GM10847 (cell line): ENCODE measurements around the gene DPP3.

Experiments used
- POLR2A ChIP-seq: IDR thresholded peaks from 2 replicates; pipeline ENCODE4 v1.6.1; 2011; ENCODE audit not compliant: insufficient read length; ENCODE audit errors: extremely low read depth

DPP3 gene

GRCh38 chr11:66497206-66497605 lies 17.0 kb downstream of the DPP3 start:
- no peak for TF ChIP-seq POLR2A

DNA sequence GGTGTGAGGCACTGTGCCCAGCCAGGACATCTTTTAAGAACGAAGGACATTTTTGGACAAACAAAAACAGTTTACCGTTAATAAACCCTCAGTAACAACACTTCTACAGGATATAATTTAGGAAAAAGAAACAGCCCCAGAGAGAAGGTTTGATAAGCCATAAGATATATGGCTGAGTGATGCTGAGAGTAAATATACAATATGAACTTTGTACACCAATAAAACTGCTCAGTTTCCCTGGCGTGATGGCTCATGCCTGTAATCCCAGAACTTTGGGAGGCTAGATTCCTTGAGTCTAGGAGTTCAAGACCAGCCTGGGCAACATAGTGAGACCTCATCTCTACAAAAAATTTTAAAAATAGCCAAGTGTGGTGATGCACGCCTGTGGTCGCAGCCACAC lies 18.3 kb downstream of the DPP3 start:
- no peak for TF ChIP-seq POLR2A

- no peak for TF ChIP-seq POLR2A
These were observed 25.1 kb downstream of the DPP3 start for GRCh38 chr11:66505276-66505816.

DNA sequence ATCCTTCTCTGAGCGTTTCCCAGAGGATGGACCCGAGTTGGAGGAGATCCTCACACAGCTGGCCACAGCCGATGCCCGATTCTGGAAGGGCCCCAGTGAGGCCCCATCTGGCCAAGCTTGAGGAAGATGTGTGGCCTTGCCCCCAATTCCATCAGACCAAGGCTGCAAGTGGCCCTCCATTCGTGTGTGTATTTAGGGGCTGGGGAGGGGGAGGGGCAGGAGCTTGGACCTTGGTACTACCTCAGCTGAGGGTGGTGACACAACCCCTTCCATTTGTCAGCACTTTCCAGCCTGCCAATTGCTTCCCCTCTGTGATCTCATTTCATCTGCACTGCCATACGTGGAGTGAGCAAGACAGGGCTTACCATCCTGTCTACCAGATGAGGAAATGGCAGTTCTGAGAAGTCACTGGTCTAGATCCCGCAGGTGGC lies 28.9 kb downstream of the DPP3 start:
- TF ChIP-seq POLR2A, result no peak

DNA sequence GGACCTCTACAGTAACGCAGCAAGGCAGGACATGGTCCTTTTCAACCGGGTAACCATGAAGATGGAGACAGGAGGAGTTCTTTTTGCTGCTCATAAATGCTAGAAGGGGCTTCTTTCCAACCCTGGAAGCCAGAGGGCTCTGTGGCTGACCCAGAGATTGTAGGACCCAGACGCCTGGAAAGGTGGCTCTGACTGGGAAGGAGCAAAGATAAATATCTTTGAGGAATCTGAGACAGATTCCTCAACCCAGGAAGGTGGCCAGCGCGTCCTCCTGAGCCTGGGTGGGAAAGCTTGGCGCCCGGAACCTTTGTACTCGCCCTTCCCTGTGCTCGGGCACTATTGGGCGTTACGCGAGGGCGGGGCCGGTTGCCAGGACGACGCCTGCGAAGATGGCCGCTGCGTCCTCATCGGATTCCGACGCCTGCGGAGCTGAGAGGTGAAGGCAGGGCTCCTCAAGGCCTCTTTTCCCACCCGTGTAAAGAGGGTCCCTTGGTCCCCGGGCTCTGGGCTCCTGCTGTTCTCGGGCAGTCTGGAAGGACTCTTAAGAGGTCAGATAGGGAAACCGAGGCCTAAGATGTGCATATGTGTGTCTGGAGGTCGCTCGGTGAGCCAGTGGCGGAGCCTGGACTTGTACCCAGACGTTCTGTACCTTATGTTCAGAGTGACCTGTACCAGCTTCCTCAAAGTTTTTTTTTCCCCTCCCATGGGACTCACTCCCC lies 30.2 kb downstream of the DPP3 start, which contains the start of gene BBS1:
Gene BBS1, plus strand, starts transcription at position 365 of the 719 bp plus-strand sequence. Its CDS starts 25 bp downstream, at position 390.
- peak; percentile 34 for TF ChIP-seq POLR2A

DNA sequence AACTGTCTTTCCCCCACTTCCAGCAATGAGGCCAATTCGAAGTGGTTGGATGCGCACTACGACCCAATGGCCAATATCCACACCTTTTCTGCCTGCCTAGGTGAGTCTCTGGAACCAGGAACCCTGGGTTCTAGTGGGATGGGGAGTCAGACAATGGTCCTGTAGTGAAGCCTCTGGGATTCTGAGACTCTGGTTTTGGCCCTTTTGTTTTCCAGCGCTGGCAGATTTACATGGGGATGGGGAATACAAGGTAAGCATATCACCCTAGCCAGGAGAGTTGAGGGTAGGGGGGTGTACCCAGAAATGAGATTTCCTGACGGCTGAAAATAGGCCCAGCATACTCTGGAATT lies 30.7 kb downstream of the DPP3 start:
- no peak for TF ChIP-seq POLR2A

- TF ChIP-seq POLR2A, result no peak
These were observed 43.4 kb downstream of the DPP3 start for GRCh38 chr11:66523611-66524010.

GRCh38 chr11:66524304-66525040 lies 44.2 kb downstream of the DPP3 start:
- TF ChIP-seq POLR2A, result no peak

GRCh38 chr11:66529069-66529468 lies 48.8 kb downstream of the DPP3 start:
- TF ChIP-seq POLR2A, result no peak

DNA sequence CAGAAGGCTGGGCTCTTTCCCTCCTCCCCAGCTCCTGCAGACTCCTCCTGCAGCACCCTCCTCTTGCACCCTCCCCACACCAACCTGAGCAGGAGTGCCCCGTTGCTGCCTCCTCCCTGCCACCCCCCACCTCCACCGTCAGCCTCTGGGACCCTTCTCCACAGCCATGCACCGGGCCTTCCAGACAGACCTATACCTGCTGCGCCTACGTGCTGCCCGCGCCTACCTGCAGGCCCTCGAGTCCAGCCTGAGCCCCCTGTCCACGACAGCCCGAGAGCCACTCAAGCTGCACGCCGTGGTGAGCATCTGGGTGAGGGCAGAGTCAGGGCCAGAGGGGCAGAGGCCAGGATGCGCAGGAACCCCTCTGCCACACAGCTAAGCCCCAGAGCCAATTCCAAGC lies 49.4 kb downstream of the DPP3 start:
- TF ChIP-seq POLR2A, result no peak

- no peak for TF ChIP-seq POLR2A
These were observed 50.9 kb downstream of the DPP3 start for GRCh38 chr11:66530927-66531709.

- no peak for TF ChIP-seq POLR2A
These were observed 51.6 kb downstream of the DPP3 start for GRCh38 chr11:66531841-66532240.

- no peak for TF ChIP-seq POLR2A
These were observed 52.5 kb downstream of the DPP3 start for GRCh38 chr11:66532784-66533183.

- no peak for TF ChIP-seq POLR2A
These were observed 59.1 kb downstream of the DPP3 start for GRCh38 chr11:66539170-66539869.

GRCh38 chr11:66539870-66540213 lies 59.6 kb downstream of the DPP3 start:
- no peak for TF ChIP-seq POLR2A
